ENCODE results near the gene DGKZ.
"Not testable (repeated sequence)": the region's sequence is repeated elsewhere in the genome, so short reads cannot be mapped to it uniquely, and the experiment has no call there.

The DGKZ gene, protein sequence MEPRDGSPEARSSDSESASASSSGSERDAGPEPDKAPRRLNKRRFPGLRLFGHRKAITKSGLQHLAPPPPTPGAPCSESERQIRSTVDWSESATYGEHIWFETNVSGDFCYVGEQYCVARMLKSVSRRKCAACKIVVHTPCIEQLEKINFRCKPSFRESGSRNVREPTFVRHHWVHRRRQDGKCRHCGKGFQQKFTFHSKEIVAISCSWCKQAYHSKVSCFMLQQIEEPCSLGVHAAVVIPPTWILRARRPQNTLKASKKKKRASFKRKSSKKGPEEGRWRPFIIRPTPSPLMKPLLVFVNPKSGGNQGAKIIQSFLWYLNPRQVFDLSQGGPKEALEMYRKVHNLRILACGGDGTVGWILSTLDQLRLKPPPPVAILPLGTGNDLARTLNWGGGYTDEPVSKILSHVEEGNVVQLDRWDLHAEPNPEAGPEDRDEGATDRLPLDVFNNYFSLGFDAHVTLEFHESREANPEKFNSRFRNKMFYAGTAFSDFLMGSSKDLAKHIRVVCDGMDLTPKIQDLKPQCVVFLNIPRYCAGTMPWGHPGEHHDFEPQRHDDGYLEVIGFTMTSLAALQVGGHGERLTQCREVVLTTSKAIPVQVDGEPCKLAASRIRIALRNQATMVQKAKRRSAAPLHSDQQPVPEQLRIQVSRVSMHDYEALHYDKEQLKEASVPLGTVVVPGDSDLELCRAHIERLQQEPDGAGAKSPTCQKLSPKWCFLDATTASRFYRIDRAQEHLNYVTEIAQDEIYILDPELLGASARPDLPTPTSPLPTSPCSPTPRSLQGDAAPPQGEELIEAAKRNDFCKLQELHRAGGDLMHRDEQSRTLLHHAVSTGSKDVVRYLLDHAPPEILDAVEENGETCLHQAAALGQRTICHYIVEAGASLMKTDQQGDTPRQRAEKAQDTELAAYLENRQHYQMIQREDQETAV

DNA sequence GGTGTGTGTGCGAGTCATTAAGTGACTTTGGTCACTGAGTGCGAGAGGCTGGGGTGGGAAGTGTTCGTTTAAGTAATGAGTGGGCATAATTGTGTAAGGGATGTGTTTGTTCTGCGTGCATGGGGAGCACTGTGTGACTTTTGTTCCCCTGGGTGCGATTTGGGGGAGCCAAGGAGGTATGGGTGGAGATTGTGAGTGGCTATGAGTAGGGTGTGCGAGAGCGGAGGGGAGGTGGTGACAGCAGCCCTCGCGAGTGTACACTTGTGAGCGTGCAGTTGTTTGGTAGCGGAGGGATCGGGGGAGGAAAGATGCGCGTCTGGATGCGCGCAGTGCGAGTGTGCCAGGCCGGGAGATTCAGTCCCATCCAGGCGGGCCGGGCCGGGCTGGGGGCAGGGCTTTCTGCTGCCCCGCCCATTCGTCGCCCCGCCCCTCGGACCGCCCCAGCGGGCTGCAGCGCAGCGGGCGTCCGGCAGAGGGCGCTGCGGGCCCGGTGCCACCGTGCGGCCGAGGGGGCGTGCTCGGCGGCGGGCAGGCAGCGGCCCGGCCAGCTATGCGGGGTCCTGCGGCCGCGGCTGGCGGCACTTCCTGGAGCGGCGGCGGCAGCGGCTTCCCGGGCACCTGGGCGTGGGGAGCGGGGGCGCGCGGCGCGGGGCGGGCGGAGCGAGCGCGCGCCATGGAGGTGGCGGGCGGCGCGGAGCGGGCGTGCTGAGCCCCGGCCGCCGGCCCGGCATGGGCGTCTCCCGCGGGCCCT, at the start of gene DGKZ:
TSS of gene DGKZ (plus strand) at position 578 of the 751 bp plus-strand sequence. CDS start 197 bp downstream, outside the sequence.
- H3K27me3 Mint-ChIP-seq (ENCODE audit: low read depth, poor library complexity) = peaks cover 28% of the 10 kb centered on the region
- H3K36me3 Mint-ChIP-seq (ENCODE audit: low read depth) = no peaks in the 10 kb centered on the region
- peak; percentile 92 for DNase-seq
- H3K4me3 Mint-ChIP-seq = peak within 1 kb of the TSS; percentile 85
- H3K9me3 Mint-ChIP-seq = no peaks in the 10 kb centered on the region
- H3K27ac Mint-ChIP-seq = peak within 1 kb of the TSS; percentile 27
- TF ChIP-seq, protein P1, sequence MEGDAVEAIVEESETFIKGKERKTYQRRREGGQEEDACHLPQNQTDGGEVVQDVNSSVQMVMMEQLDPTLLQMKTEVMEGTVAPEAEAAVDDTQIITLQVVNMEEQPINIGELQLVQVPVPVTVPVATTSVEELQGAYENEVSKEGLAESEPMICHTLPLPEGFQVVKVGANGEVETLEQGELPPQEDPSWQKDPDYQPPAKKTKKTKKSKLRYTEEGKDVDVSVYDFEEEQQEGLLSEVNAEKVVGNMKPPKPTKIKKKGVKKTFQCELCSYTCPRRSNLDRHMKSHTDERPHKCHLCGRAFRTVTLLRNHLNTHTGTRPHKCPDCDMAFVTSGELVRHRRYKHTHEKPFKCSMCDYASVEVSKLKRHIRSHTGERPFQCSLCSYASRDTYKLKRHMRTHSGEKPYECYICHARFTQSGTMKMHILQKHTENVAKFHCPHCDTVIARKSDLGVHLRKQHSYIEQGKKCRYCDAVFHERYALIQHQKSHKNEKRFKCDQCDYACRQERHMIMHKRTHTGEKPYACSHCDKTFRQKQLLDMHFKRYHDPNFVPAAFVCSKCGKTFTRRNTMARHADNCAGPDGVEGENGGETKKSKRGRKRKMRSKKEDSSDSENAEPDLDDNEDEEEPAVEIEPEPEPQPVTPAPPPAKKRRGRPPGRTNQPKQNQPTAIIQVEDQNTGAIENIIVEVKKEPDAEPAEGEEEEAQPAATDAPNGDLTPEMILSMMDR (IDR thresholded peaks at IDR 0.05) = peak; percentile 43
- H3K4me1 Mint-ChIP-seq = peaks cover 71% of the 10 kb centered on the region

DNA sequence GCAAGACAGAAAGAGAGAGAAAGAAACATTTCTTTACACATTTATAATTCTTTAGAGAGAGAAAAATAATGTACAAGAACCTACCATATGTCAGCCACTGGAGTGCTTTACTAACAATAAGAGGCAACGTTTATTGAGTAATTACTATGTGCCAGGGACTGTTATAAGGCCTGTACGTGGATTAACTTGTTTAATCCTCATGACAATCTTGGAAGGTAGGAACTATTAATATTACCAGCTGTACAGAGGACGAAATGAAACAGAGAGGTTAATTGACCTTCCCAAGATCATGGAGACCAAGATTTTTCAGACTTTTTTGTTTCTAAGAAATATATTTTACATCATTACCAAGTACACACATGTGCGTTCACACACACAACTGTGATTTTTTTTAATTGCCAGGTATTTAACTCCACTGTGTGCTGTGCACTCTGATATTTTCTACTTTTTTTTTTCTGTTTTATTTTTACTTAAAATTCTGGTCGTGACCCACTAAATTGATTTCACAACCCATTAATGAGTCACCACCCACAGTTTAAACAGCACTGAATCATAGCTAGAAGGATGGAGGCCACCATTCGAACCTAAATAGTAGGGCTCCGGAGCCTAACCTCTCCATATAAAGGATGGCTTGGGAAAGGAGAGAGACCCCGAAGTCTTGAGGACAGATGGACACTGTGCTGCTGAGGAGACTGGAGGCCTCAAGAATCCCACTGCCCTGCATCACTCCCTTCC, 48.4 kb upstream of the DGKZ start:
- peaks cover 8% of the 10 kb centered on the region for H3K27me3 Mint-ChIP-seq (ENCODE audit: low read depth, poor library complexity)
- no peak overlapping the region for H3K4me3 Mint-ChIP-seq
- H3K9me3 Mint-ChIP-seq = no peaks in the 10 kb centered on the region
- H3K27ac Mint-ChIP-seq = no peak overlapping the region
- H3K4me1 Mint-ChIP-seq = peaks cover 25% of the 10 kb centered on the region
- no peak for DNase-seq
- TF ChIP-seq, protein P1 (IDR thresholded peaks at IDR 0.05) = no peak
- peaks cover 4% of the 10 kb centered on the region for H3K36me3 Mint-ChIP-seq (ENCODE audit: low read depth)

DNA sequence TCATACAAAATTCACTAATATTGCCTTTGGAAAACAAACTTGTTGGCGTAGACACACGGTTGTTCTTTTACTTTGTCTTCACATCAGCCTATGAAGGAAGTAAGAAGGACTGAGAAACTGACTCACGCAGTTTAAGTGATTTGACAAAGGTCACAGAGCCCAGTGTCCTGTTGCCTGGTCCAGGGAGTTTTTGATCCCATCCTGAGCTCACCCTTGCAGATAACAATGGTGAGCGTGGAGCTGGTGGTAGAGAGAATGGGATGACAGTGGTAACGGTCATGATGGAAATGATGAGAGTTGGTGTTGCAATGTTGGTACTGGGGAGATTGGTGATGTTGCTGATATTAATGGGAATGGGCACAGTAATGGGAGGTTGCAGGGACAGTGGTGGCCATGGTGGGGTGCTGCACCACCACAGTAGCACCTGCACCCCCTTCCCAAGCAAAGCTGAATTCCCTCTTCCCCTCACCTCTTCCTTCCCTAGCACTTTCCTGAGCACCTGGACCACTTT, 47.8 kb upstream of the DGKZ start:
- TF ChIP-seq, protein P1 (IDR thresholded peaks at IDR 0.05) = no peak
- H3K27ac Mint-ChIP-seq = no peak overlapping the region
- H3K27me3 Mint-ChIP-seq (ENCODE audit: low read depth, poor library complexity) = peaks cover 3% of the 10 kb centered on the region
- H3K9me3 Mint-ChIP-seq = no peaks in the 10 kb centered on the region
- DNase-seq = no peak
- H3K4me3 Mint-ChIP-seq = no peak overlapping the region
- H3K36me3 Mint-ChIP-seq (ENCODE audit: low read depth) = peaks cover 4% of the 10 kb centered on the region
- peaks cover 19% of the 10 kb centered on the region for H3K4me1 Mint-ChIP-seq

DNA sequence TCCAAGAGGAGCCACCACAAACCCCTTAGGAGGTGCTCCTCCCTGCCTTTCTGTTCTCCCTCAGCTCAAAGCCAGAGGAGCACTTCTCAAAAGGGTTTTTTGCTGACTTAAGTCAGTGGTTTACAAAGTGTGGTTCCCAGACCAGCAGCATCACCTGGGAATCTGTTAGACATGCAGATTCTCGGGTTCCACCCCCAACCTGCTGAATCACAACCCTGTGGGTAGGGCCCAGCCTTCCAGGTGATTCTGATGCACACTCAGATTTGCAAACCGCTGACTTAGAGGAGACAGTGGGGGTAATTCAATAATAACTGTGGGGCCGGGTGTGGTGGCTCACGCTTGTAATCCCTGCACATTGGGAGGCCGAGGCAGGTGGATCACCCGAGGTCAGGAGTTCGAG, 47.0 kb upstream of the DGKZ start:
- no peak for DNase-seq
- H3K36me3 Mint-ChIP-seq (ENCODE audit: low read depth) = peaks cover 4% of the 10 kb centered on the region
- no peak overlapping the region for H3K4me3 Mint-ChIP-seq
- no peak overlapping the region for H3K27ac Mint-ChIP-seq
- H3K4me1 Mint-ChIP-seq = peaks cover 14% of the 10 kb centered on the region
- no peaks in the 10 kb centered on the region for H3K9me3 Mint-ChIP-seq
- H3K27me3 Mint-ChIP-seq (ENCODE audit: low read depth, poor library complexity) = peaks cover 7% of the 10 kb centered on the region
- TF ChIP-seq, protein P1 (IDR thresholded peaks at IDR 0.05) = no peak

DNA sequence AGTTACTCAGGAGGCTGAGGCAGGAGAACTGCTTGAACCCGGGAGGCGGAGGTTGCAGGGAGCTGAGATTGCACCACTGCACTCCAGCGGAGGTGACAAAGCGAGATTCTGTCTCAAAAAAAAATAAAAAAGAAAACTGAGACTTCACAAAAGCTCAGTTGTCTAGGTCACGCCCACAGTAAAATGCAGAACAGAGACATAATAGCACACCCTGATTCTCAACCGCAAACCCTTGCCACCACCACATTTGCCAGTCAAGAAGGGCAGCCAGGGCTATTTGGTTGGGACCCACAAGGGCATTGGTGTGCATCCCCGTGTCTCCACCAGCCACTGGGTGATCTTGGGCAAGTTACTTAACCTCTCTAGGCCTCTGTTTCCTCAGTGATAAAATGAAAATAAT, 44.4 kb upstream of the DGKZ start:
- Mint-ChIP-seq H3K36me3 (ENCODE audit: low read depth) (peaks cover 4% of the 10 kb centered on the region), H3K4me3 (no peak overlapping the region), H3K27ac (no peak overlapping the region), H3K4me1 (peaks cover 19% of the 10 kb centered on the region), H3K9me3 (no peaks in the 10 kb centered on the region), H3K27me3 (ENCODE audit: low read depth, poor library complexity) (peaks cover 4% of the 10 kb centered on the region)
- no peak for DNase-seq
- TF ChIP-seq, protein P1 (IDR thresholded peaks at IDR 0.05) = no peak

DNA sequence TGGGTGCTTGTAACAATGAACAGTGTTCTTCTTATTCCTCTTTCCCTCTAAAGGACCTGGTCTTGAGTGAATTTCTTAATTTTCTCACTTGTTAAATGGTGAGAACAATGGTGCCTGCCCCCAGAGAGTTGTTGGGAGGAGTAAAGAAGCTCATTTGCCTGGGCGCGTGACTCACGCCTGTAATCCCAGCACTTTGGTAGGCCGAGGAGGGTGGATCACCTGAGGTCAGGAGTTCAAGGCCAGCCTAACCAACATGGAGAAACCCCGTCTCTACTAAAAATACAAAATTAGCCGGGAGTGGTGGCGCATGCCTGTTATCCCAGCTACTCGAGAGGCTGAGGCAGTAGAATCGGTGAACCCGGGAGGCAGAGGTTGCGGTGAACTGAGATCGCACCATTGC, 43.2 kb upstream of the DGKZ start:
- H3K27ac Mint-ChIP-seq; H3K27me3 Mint-ChIP-seq (ENCODE audit: low read depth, poor library complexity); H3K4me3 Mint-ChIP-seq; H3K36me3 Mint-ChIP-seq (ENCODE audit: low read depth); H3K9me3 Mint-ChIP-seq; DNase-seq: not testable (repeated sequence)
- H3K4me1 Mint-ChIP-seq = peaks cover 27% of the 10 kb centered on the region

All from nephron progenitor cell (in vitro differentiated cells).